ENCODE measurements around the gene CIZ1. TPM values are rescaled to one million over a fixed set of nuclear protein-coding genes. Genes with fewer than 3 reads are reported as not detected.

The CIZ1 gene
- total RNA-seq, 1 experiment from 2014 or later = 93.7 TPM

DNA sequence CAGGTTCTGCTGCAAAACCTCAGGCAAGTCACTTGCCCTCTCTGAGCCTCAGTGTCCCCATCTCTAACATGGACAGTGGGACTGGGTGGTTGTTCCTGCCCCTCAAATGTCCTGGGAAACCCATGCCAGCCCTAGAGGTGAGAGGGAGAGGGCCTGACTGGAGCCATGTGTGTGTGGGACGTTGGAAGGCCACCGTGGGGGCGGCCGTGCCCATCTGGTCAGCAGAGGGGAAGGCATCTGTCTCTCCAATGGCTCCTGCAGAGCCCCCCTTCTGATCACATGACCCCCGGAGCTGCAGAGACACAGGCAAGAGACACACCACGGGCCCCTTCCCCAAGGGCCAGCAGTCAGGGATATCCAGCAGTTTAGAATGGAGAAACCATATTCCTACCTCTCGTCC is 13.5 kb upstream of the CIZ1 start:
- peaks cover 14% of the 10 kb centered on the region for H3K4me1 Mint-ChIP-seq (ENCODE audit: low read depth, unreplicated experiment)
- H3K27ac Mint-ChIP-seq (ENCODE audit: unreplicated experiment) = no peak overlapping the region
- H3K9me3 Mint-ChIP-seq (ENCODE audit: low read depth, unreplicated experiment) = no peaks in the 10 kb centered on the region
- no peak overlapping the region for H3K4me3 Mint-ChIP-seq (ENCODE audit: low read depth, unreplicated experiment)
- no TSS peak for BruUV-seq (replicated peaks)
- H3K36me3 Mint-ChIP-seq (ENCODE audit: insufficient read depth, unreplicated experiment) = peaks cover 27% of the 10 kb centered on the region
- H3K27me3 Mint-ChIP-seq (ENCODE audit: unreplicated experiment) = no peaks in the 10 kb centered on the region
- CTCF ChIA-PET = no interaction called here
- intact Hi-C loops (cut with micrococcal nuclease; ENCODE audit: unreplicated experiment) = no loop called here
- TF ChIP-seq, protein P1, sequence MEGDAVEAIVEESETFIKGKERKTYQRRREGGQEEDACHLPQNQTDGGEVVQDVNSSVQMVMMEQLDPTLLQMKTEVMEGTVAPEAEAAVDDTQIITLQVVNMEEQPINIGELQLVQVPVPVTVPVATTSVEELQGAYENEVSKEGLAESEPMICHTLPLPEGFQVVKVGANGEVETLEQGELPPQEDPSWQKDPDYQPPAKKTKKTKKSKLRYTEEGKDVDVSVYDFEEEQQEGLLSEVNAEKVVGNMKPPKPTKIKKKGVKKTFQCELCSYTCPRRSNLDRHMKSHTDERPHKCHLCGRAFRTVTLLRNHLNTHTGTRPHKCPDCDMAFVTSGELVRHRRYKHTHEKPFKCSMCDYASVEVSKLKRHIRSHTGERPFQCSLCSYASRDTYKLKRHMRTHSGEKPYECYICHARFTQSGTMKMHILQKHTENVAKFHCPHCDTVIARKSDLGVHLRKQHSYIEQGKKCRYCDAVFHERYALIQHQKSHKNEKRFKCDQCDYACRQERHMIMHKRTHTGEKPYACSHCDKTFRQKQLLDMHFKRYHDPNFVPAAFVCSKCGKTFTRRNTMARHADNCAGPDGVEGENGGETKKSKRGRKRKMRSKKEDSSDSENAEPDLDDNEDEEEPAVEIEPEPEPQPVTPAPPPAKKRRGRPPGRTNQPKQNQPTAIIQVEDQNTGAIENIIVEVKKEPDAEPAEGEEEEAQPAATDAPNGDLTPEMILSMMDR (IDR thresholded peaks at IDR 0.05; ENCODE audit: unreplicated experiment) = no peak
- no peak for DNase-seq

DNA sequence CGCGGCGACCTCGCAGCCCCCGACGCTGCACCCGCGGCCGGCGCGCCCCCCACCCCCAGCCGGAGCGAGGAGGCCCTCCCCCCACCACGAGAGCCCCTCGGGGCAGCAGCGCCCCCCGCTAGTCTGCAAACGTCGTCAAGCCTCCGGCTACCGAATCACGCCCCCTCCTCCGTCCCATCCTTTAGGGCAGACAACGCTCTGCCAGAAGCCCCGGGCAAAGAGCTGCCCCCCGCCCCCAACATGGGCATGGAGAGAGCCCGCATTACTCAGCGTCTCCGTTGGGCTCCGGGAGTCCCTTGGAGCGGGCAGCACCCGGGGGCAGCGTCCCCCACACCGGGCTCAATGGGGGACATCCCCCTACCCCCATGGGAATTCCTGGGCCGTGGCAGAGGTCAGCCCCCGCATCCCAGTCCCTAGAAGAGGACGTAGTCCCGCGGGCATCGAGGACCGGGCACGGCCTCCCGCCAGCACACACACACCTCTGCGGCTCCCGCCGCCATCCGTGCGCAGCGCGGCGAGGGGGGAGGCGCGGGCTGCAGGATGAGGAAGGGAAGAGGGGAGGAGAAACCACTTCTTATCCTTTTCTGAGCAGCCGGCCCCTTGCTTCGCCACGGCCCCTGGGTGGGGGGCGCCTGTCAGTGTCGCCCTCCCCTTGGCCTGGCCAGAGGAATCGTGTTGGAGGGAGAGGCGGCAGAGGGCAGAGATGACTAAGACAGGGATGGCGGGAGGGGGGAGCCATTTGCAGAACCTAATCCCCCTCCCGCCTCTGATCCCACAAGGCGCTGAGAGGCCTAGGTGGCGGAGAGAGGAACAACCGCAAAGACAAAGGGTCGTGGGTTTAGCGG is 12.6 kb upstream of the CIZ1 start:
- CTCF ChIA-PET = no interaction called here
- no TSS peak for BruUV-seq (replicated peaks)
- TF ChIP-seq, protein P1 (IDR thresholded peaks at IDR 0.05; ENCODE audit: unreplicated experiment) = no peak
- intact Hi-C loops (cut with micrococcal nuclease; ENCODE audit: unreplicated experiment) = no loop called here
- DNase-seq = peak; percentile 40
- Mint-ChIP-seq H3K4me1 (ENCODE audit: low read depth, unreplicated experiment) (peaks cover 14% of the 10 kb centered on the region), H3K9me3 (ENCODE audit: low read depth, unreplicated experiment) (no peaks in the 10 kb centered on the region), H3K27me3 (ENCODE audit: unreplicated experiment) (no peaks in the 10 kb centered on the region), H3K27ac (ENCODE audit: unreplicated experiment) (no peak overlapping the region), H3K36me3 (ENCODE audit: insufficient read depth, unreplicated experiment) (peaks cover 27% of the 10 kb centered on the region), H3K4me3 (ENCODE audit: low read depth, unreplicated experiment) (peak overlapping the region; percentile 82)

DNA sequence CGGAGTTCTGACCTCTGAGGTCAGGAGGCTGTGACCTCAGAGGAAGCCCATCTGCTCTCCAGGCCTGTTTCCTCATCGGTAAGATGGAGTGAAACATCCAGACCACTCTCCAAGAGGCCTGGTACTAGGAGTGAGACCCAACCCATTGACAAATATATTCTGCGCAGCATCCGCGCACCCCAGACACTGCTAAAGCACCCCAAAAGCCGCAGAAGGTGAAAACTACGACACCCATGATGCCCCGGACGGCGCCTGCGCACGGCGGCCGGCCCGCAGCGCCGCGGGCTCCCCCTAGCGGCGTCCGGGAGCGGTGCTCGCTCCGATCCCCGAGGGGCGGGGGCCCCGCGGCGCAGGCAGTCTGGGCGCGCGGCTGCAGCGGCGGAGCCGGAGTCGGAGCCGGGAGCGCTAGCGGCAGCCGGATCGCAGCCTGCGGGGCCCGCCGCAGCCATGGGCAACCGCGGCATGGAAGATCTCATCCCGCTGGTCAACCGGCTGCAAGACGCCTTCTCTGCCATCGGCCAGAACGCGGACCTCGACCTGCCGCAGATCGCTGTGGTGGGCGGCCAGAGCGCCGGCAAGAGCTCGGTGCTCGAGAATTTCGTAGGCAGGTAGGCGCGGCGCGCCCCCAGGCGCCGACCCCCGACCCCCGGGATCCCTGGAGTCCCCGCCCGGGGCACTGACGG is 11.8 kb upstream of the CIZ1 start, which contains the start of gene DNM1:
Gene DNM1, plus strand, starts transcription at position 356 of the 683 bp plus-strand sequence. Its CDS starts 92 bp downstream, at position 448.
- peak; percentile 69 for DNase-seq
- Mint-ChIP-seq H3K4me3 (ENCODE audit: low read depth, unreplicated experiment) (peak within 1 kb of the TSS; percentile 82), H3K27me3 (ENCODE audit: unreplicated experiment) (no peaks in the 10 kb centered on the region), H3K9me3 (ENCODE audit: low read depth, unreplicated experiment) (no peaks in the 10 kb centered on the region), H3K4me1 (ENCODE audit: low read depth, unreplicated experiment) (peaks cover 14% of the 10 kb centered on the region), H3K27ac (ENCODE audit: unreplicated experiment) (no peak within 1 kb of the TSS), H3K36me3 (ENCODE audit: insufficient read depth, unreplicated experiment) (peaks cover 27% of the 10 kb centered on the region)
- BruUV-seq (replicated peaks) = no TSS peak
- intact Hi-C loops (cut with micrococcal nuclease; ENCODE audit: unreplicated experiment) = no loop called here
- CTCF ChIA-PET = no interaction called here
- TF ChIP-seq, protein P1 (IDR thresholded peaks at IDR 0.05; ENCODE audit: unreplicated experiment) = peak; percentile 65

DNA sequence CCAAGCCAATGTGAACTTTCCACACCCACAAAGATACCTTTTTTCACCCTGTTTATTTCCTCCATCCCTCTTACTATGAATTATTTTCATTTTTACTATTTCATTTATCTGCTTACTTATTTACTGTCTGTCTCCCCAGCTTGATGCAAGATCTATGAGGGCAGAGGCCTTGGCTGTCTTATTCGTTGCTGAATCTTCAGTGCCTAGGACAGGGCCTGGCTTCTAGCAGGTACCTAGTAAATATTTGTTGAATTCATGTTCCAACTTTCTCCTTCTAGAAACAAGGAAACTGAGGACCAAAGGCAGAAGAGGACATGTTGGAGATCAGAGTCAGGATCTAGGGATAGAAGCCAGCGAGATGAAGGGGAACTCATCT is 11.3 kb upstream of the CIZ1 start:
- no peak overlapping the region for H3K27ac Mint-ChIP-seq (ENCODE audit: unreplicated experiment)
- no TSS peak for BruUV-seq (replicated peaks)
- TF ChIP-seq, protein P1 (IDR thresholded peaks at IDR 0.05; ENCODE audit: unreplicated experiment) = no peak
- peak overlapping the region; percentile 82 for H3K4me3 Mint-ChIP-seq (ENCODE audit: low read depth, unreplicated experiment)
- H3K27me3 Mint-ChIP-seq (ENCODE audit: unreplicated experiment) = no peaks in the 10 kb centered on the region
- no peaks in the 10 kb centered on the region for H3K9me3 Mint-ChIP-seq (ENCODE audit: low read depth, unreplicated experiment)
- DNase-seq = no peak
- intact Hi-C loops (cut with micrococcal nuclease; ENCODE audit: unreplicated experiment) = no loop called here
- CTCF ChIA-PET = no interaction called here
- H3K36me3 Mint-ChIP-seq (ENCODE audit: insufficient read depth, unreplicated experiment) = peaks cover 27% of the 10 kb centered on the region
- H3K4me1 Mint-ChIP-seq (ENCODE audit: low read depth, unreplicated experiment) = peaks cover 14% of the 10 kb centered on the region

All from Calu3 (cell line).